ENCODE results near the gene CBX6.

Gene CBX6

DNA sequence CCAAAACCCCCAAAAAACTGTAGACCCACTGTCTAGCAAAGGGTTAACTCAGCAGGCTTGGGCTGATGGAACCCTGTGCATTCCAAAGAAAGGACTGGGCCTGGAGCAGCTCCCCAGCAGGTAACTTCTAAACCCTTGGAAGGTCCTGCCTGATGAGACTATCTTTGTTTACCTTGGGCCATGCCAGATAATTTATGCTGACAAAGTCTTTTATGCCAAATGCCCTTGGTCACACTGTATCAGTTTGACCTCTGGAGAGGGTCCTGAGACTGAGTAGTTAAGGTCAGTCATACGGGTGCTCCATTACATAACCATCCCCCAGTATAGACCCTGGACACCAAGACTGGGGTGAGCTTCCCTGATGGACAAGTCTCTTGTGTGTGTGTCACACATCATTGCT is 56.2 kb downstream of the CBX6 start:
- no peak for DNase-seq
